ENCODE measurements around the gene FAM185A. TPM values are rescaled to one million over a fixed set of nuclear protein-coding genes. Genes with fewer than 3 reads are reported as not detected.
"Not testable (repeated sequence)": the region's sequence is repeated elsewhere in the genome, so short reads cannot be mapped to it uniquely, and the experiment has no call there.

The FAM185A gene
- total and polyA plus RNA-seq, 7 donors, result 5.2 to 11.1 (median 8.6) TPM

DNA sequence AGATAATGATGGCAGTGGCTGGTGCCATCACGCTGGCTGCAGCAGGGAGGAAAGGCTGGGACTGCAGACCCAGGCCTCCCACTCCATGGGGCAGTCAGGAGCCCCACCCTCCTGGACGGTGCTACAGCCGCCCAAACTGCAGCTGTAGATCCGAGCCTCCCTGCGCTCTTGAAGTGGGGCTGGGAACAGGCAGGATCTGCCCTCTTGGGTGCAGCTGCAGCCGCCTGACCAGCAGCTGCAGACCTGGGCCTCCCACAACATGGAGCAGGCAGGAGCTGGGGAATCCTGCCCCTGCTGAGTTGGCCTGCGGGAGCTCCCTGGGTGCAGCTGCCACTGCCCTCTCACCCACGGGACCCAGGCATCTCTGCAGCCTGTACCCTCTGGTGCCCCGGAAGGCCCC lies 4.9 kb upstream of the FAM185A start:
- ATAC-seq; intact Hi-C loops (cut with DNase I); H3K27me3 ChIP-seq (ENCODE audit: insufficient read depth in 3 of 3, low read length in 2 of 3); H3K9me3 ChIP-seq; H3K4me3 ChIP-seq; H3K4me1 ChIP-seq; H3K36me3 ChIP-seq (ENCODE audit: insufficient read depth in 1 of 2, low read depth in 1 of 2); H3K27ac ChIP-seq; DNase-seq: not testable (repeated sequence)
- WGBS, 3 donors, result 43 to 54% (median 43%) methylated on average over 6 to 9 of the region's 9 CpGs

DNA sequence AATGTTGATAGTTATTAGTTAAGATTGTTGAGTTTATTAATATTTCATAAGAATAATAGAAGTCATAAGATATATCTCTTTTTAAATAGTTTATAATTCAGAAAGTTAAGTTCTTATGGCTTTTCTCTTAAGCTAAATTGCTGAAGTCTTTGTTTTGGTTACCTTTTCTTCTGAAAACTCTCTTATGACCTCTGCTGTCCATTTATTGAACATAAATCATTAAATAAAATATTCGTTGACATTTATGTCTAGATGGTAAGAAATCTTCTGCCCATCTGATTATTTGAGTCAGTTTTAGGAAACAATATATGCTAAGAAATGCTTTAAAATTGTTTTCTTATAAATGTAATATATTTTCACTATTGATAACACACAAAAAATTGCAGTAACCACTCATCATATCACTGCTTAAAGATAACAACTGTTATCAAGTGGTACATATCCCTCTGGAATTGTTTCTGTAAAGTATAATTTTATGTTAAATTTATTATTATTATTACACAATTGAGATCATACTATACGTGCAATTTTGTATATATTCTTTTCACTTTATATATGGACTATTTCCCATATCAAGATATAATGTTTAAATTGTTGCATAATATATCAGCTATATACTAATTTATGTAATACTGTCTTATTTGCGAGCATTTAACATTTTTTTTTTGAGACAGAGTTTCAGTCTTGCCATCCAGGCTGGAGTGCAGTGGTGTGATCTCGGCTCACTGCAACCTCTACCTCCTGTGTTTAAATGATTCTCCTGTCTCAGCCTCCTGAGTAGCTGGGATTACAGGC lies 3.1 kb upstream of the FAM185A start:
- H3K36me3 ChIP-seq (ENCODE audit: insufficient read depth in 1 of 2, low read depth in 1 of 2); H3K4me1 ChIP-seq; ATAC-seq; H3K27ac ChIP-seq; intact Hi-C loops (cut with DNase I); DNase-seq; H3K4me3 ChIP-seq; H3K27me3 ChIP-seq (ENCODE audit: insufficient read depth in 3 of 3, low read length in 2 of 3); H3K9me3 ChIP-seq: not testable (repeated sequence)
- TF ChIP-seq, protein P1, sequence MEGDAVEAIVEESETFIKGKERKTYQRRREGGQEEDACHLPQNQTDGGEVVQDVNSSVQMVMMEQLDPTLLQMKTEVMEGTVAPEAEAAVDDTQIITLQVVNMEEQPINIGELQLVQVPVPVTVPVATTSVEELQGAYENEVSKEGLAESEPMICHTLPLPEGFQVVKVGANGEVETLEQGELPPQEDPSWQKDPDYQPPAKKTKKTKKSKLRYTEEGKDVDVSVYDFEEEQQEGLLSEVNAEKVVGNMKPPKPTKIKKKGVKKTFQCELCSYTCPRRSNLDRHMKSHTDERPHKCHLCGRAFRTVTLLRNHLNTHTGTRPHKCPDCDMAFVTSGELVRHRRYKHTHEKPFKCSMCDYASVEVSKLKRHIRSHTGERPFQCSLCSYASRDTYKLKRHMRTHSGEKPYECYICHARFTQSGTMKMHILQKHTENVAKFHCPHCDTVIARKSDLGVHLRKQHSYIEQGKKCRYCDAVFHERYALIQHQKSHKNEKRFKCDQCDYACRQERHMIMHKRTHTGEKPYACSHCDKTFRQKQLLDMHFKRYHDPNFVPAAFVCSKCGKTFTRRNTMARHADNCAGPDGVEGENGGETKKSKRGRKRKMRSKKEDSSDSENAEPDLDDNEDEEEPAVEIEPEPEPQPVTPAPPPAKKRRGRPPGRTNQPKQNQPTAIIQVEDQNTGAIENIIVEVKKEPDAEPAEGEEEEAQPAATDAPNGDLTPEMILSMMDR (IDR thresholded peaks at IDR 0.05), result peak; percentile 16
- WGBS, 3 donors, result 63 to 71% (median 64%) methylated on average over 4 of the region's 4 CpGs

DNA sequence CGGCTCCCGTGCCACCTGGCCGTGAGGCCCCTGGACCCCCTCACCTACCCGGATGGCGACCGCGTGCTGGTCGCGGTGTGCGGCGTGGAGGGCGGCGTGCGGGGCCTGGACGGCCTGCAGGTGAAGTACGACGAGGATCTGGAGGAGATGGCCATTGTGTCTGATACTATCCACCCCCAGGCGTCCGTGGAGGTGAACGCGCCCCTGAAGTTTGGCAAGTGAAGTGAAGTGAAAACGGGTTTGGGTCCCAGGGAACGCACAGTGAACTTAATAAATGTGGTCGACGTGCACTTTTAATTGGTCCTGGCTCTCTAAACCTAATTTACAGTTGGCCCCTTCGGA lies 617 bp downstream of the FAM185A start:
- DNase-seq; H3K9me3 ChIP-seq; intact Hi-C loops (cut with DNase I); H3K27me3 ChIP-seq (ENCODE audit: insufficient read depth in 3 of 3, low read length in 2 of 3); H3K36me3 ChIP-seq (ENCODE audit: insufficient read depth in 1 of 2, low read depth in 1 of 2): not testable (repeated sequence)
- ATAC-seq, result peak in 1 of 4 donors; percentile 4
- 11 to 17% (median 15%) methylated on average over 5 to 8 of the region's 26 CpGs for WGBS, 3 donors
- Histone ChIP-seq H3K4me1 (peaks cover 13% of the 10 kb centered on the region), H3K27ac (peak overlapping the region; percentile 81), H3K4me3 (peak overlapping the region; percentile 77)

DNA sequence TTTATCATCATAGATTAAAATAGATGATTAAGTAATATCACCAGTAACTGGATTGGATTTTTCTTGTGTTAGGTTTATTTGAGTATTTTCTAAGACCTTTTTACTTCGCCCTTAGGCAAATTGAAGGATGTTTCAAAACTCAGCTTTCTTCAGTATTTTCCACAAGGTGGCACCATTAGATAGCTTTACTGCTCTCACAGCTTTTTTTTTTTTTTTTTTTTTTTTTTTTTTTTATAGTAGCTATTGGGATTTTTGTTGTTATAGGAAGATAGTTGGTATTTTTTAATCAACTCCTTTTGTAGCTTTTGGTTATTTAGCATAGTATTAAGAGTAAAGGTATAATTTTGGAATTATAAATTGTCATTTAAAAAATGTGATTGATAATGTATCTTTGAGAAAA lies 9.4 kb downstream of the FAM185A start:
- H3K27me3 ChIP-seq (ENCODE audit: insufficient read depth in 3 of 3, low read length in 2 of 3); H3K36me3 ChIP-seq (ENCODE audit: insufficient read depth in 1 of 2, low read depth in 1 of 2); H3K4me3 ChIP-seq; DNase-seq; H3K27ac ChIP-seq; H3K4me1 ChIP-seq; H3K9me3 ChIP-seq: not testable (repeated sequence)
- intact Hi-C loops (cut with DNase I), result loop anchor here in 1 of 2 donors (5.0 kb wide), 1 partner anchor 304 kb away; no protein-coding TSS in a partner anchor
- TF ChIP-seq, protein P1 (IDR thresholded peaks at IDR 0.05), result peak; percentile 32
- peak in 1 of 4 donors; percentile 53 for ATAC-seq
- 50 to 67% methylated on average over 1 of the region's 1 CpG; no CpG with 5 or more reads in 1 of the 3 donors for WGBS, 3 donors

DNA sequence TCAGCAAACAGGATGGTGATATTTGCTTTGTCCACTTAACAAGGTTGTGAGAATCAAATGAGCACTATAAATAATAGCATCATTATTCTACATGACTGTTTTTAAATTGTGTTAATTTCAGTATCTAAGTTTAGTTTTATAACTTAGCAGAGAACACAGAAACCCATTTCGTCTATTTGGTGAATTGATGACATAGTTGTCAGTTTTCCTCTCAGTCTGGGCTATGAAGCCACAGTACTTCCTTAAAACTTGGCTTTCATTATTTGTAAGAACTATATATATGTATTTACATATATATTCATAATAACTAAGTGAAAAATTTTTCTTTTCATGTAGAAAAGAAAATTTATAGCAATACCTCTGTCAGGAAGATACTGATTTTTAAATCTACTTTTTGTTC lies 11.1 kb downstream of the FAM185A start:
- not testable (repeated sequence) for H3K4me3 ChIP-seq; ATAC-seq; H3K27ac ChIP-seq; H3K36me3 ChIP-seq (ENCODE audit: insufficient read depth in 1 of 2, low read depth in 1 of 2); H3K27me3 ChIP-seq (ENCODE audit: insufficient read depth in 3 of 3, low read length in 2 of 3); DNase-seq; H3K9me3 ChIP-seq; H3K4me1 ChIP-seq
- intact Hi-C loops (cut with DNase I), result loop anchor here in 1 of 2 donors (5.0 kb wide), 1 partner anchor 302 kb away; no protein-coding TSS in a partner anchor
- 90 to 96% (median 91%) methylated on average over 1 of the region's 1 CpG for WGBS, 3 donors

DNA sequence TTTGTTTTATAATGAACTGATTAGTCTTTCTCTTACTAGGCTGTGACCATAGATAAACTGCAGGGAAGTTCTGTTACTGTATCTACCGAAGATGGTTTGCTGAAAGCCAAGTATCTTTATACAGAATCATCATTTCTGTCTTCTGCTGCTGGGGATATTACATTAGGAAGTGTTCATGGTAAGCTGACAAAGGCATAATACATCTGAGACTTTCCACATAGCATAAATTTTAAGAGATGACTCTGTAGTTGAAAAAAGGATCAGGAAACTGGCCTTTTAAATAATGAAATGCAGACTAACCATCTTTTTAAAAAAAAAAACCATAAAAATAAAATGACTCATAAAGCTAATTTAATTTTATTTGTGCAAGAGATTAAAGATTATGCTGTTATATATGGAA lies 12.4 kb downstream of the FAM185A start:
- H3K27me3 ChIP-seq (ENCODE audit: insufficient read depth in 3 of 3, low read length in 2 of 3); H3K27ac ChIP-seq; H3K4me3 ChIP-seq; H3K36me3 ChIP-seq (ENCODE audit: insufficient read depth in 1 of 2, low read depth in 1 of 2); ATAC-seq; H3K9me3 ChIP-seq; H3K4me1 ChIP-seq; DNase-seq; intact Hi-C loops (cut with DNase I): not testable (repeated sequence)
- 48 to 73% (median 59%) methylated on average over 1 of the region's 1 CpG for WGBS, 3 donors

DNA sequence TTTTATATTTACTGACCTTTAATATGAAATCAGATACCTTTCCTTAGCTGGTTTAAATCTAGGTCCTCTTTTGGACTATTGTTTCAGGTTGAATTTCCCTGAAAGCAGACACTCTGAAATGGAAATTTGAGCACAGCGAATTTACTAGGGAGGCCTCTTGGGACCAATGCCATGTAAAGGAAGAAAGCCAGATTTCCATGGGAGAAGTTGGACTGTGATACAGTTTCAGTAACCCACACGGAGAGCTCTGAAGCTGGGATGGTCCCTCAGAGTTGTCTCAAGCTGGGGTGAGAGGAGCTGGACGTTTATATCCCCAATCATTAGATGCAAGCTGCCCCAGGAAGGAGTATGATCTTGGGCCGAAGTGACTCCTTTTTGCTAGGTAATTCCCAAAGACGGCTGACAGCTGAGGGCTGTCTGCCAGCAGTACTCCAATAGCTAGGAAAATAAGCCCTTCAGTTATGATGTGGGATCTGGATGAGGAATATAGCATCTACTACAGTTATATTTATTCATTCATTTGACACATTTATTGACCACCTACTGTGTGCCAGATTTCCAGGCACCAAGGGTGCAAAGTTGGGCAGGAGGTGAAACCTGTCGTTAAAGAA lies 14.6 kb downstream of the FAM185A start:
- H3K27me3 ChIP-seq (ENCODE audit: insufficient read depth in 3 of 3, low read length in 2 of 3); H3K9me3 ChIP-seq; intact Hi-C loops (cut with DNase I); H3K4me1 ChIP-seq; H3K27ac ChIP-seq; DNase-seq; H3K36me3 ChIP-seq (ENCODE audit: insufficient read depth in 1 of 2, low read depth in 1 of 2): not testable (repeated sequence)
- 22 to 28% (median 23%) methylated on average over 6 of the region's 6 CpGs for WGBS, 3 donors
- H3K4me3 ChIP-seq, result peak overlapping the region; percentile 2
- peak in 3 of 4 donors; percentile 32 to 80 (median 70) for ATAC-seq

DNA sequence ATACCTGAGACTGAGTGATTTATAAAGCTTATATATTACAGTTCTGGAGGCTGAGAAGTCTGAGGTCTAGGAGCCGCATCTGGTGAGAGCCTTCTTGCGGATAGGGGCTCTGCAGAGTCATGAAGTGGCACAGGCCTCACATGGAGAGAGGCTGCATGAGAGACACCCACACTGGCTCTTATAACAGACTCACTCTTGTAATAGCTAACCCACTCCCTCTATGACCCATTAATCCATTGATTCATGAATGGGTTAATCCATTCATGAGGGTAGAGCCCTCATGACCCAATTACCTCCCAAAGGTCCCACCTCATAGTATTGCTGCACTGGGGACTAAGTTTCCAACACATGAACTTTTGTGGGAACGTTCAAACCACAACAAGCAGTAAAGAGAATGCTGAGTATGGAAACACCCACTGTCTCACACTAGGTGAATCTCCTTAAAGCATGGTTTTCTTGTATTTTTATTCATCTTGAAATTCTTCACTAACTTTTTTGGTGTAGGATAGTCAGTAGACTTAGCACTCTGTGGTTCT lies 20.9 kb downstream of the FAM185A start:
- DNase-seq; H3K27ac ChIP-seq; intact Hi-C loops (cut with DNase I); H3K9me3 ChIP-seq; H3K36me3 ChIP-seq (ENCODE audit: insufficient read depth in 1 of 2, low read depth in 1 of 2); H3K4me3 ChIP-seq; H3K27me3 ChIP-seq (ENCODE audit: insufficient read depth in 3 of 3, low read length in 2 of 3); ATAC-seq; H3K4me1 ChIP-seq: not testable (repeated sequence)
- WGBS, 3 donors, result 82 to 97% (median 93%) methylated on average over 2 of the region's 3 CpGs

DNA sequence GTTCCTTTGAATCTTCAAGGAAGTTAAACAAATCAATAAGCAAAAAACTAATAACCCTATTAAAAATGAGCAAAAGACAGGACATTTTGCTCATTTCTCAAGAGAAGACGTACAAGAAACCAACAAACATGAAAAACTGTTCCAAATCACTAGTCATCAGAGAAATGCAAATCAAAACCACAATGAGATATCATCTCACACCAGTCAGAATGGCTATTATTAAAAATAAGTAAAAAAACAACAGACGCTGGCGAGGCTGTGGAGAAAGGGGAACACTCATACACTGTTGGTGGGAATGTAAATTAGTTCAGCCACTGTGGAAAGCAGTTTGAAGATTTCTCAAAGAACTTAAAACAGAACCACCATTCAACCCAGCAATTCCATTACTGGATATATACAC lies 21.7 kb downstream of the FAM185A start:
- H3K4me1 ChIP-seq; ATAC-seq; DNase-seq; H3K36me3 ChIP-seq (ENCODE audit: insufficient read depth in 1 of 2, low read depth in 1 of 2); H3K27ac ChIP-seq; H3K4me3 ChIP-seq; intact Hi-C loops (cut with DNase I); H3K9me3 ChIP-seq; H3K27me3 ChIP-seq (ENCODE audit: insufficient read depth in 3 of 3, low read length in 2 of 3): not testable (repeated sequence)
- WGBS, 3 donors, result 89 to 100% (median 94%) methylated on average over 3 of the region's 3 CpGs

Data from psoas muscle (tissue), 8 donors.